ENCODE measurements around the gene KCNAB1.

KCNAB1 gene

GRCh38 chr3:156472150-156472549, 351.8 kb downstream of the KCNAB1 start:
- Mint-ChIP-seq H3K27ac (no peak overlapping the region), H3K27me3 (peaks cover 8% of the 10 kb centered on the region), H3K4me3 (no peak overlapping the region), H3K36me3 (no peaks in the 10 kb centered on the region), H3K9me3 (ENCODE audit: low read depth) (no peaks in the 10 kb centered on the region), H3K4me1 (ENCODE audit: low read depth) (no peaks in the 10 kb centered on the region)

- Mint-ChIP-seq H3K36me3 (peaks cover under 1% of the 10 kb centered on the region), H3K4me3 (no peak overlapping the region), H3K9me3 (ENCODE audit: low read depth) (no peaks in the 10 kb centered on the region), H3K27me3 (peaks cover 8% of the 10 kb centered on the region), H3K27ac (no peak overlapping the region), H3K4me1 (ENCODE audit: low read depth) (no peaks in the 10 kb centered on the region)
Measured at GRCh38 chr3:156472684-156473083, 352.3 kb downstream of the KCNAB1 start.

DNA sequence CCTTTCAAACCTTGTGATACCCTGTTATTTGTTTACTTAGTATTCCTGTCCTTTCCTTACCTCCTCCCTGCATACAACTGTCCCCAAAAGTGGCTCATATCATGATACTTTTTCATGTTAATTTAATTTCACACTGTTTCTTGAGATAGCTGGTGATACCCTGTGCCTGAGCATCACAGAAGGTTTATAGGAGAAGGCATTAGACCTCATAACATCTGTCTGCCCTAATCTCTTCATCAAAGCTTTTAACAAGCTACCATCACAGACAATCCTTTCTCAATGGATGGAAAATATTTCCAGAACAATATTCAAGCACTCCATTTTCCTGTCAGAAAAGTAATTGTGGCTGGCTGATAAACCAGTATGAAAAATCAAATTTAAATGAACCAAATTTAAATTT, 353.0 kb downstream of the KCNAB1 start:
- H3K27me3 Mint-ChIP-seq: peaks cover 6% of the 10 kb centered on the region
- no peaks in the 10 kb centered on the region for H3K4me1 Mint-ChIP-seq (ENCODE audit: low read depth)
- H3K9me3 Mint-ChIP-seq (ENCODE audit: low read depth): no peaks in the 10 kb centered on the region
- H3K36me3 Mint-ChIP-seq: peaks cover 2% of the 10 kb centered on the region
- no peak overlapping the region for H3K4me3 Mint-ChIP-seq
- H3K27ac Mint-ChIP-seq: no peak overlapping the region

- Mint-ChIP-seq H3K36me3 (peaks cover 2% of the 10 kb centered on the region), H3K4me1 (ENCODE audit: low read depth) (no peaks in the 10 kb centered on the region), H3K27me3 (peaks cover 9% of the 10 kb centered on the region), H3K9me3 (ENCODE audit: low read depth) (no peaks in the 10 kb centered on the region), H3K4me3 (no peak overlapping the region), H3K27ac (no peak overlapping the region)
Measured at GRCh38 chr3:156474560-156475389, 354.4 kb downstream of the KCNAB1 start.

DNA sequence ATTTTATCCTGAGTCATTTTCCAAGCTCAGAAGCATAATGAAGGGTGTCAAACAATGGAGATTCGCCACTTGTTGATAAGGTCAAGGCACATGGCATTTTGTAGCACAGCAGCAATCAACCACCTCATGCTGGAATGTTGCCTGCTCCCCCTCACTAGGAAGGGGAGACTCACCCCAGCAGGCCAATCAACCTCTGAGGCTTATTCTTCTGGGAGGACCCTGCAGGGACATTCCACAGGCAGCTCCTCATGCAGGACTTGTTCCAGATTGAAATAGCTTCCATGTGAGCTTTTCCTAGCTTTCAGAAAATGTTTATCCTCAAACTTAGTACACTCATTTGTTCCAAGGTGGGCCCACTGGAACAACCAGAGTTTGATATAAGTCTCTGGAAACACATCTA, 356.9 kb downstream of the KCNAB1 start:
- Mint-ChIP-seq H3K36me3 (peaks cover 4% of the 10 kb centered on the region), H3K27ac (no peak overlapping the region), H3K9me3 (ENCODE audit: low read depth) (no peaks in the 10 kb centered on the region), H3K4me3 (no peak overlapping the region), H3K27me3 (peaks cover 3% of the 10 kb centered on the region), H3K4me1 (ENCODE audit: low read depth) (peaks cover 10% of the 10 kb centered on the region)

DNA sequence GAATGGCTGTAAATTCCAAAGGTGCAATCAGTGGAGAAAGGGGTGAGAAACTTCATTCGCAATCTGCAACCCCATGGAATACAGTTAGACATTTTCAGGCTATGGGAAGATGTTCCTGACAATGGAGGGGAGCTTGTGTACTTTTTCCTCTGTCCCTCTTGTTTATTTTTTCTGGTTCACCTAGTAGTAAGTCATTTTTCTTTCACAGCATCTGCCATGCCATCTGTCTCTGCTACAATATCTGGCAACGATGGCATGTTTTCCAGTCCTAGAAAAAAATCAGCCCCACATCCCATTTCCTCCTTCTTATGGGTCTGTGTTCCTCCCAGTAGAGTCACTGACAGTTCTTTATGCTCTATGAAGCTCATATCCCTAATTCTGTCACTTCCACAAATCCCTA, 358.5 kb downstream of the KCNAB1 start:
- Mint-ChIP-seq H3K4me1 (ENCODE audit: low read depth) (peaks cover 25% of the 10 kb centered on the region), H3K4me3 (no peak overlapping the region), H3K36me3 (peaks cover 4% of the 10 kb centered on the region), H3K9me3 (ENCODE audit: low read depth) (no peaks in the 10 kb centered on the region), H3K27ac (no peak overlapping the region), H3K27me3 (peaks cover 3% of the 10 kb centered on the region)

GRCh38 chr3:156479604-156480003, 359.2 kb downstream of the KCNAB1 start:
- H3K36me3 Mint-ChIP-seq: peaks cover 4% of the 10 kb centered on the region
- H3K4me3 Mint-ChIP-seq: no peak overlapping the region
- H3K27ac Mint-ChIP-seq: no peak overlapping the region
- no peaks in the 10 kb centered on the region for H3K9me3 Mint-ChIP-seq (ENCODE audit: low read depth)
- H3K4me1 Mint-ChIP-seq (ENCODE audit: low read depth): peaks cover 32% of the 10 kb centered on the region
- peaks cover 3% of the 10 kb centered on the region for H3K27me3 Mint-ChIP-seq

DNA sequence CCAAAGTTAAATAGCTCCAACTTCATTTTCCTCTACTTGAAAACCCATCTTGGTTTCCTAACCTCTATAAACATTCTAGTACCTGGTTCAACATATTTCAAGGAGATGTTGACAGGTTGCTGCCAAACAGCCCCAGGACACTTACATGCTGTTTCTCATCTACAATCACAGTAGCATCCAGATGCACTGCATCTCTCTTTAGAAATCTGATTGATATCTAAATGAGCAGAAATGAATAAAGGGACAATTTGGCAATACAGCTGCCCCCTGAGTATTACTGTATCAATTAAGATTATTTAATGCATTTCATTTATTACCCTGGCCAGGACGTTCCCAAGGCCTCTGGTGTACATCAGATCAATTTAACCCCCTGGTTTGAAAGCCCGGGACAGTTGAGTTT, 360.6 kb downstream of the KCNAB1 start:
- Mint-ChIP-seq H3K27me3 (peaks cover 3% of the 10 kb centered on the region), H3K36me3 (peaks cover 4% of the 10 kb centered on the region), H3K4me3 (no peak overlapping the region), H3K9me3 (ENCODE audit: low read depth) (no peaks in the 10 kb centered on the region), H3K4me1 (ENCODE audit: low read depth) (peaks cover 43% of the 10 kb centered on the region), H3K27ac (no peak overlapping the region)

DNA sequence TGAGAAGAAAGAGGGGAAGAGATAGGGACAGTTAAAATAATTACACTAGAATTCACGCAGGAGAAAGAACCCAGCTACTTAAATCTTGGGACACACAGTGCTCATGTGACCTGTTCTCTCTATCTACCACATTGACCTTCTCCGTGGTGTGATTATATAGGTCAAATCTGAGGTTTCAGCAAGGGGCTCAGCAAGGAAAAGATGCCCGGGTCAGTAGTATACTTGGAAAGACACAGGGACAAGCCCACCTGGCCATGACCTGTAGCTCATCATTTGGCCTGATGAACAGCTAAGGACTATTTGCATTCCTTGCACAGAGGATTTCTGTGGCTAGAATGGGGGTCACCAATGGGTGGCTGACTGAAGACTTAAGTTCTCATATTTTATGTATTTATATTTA, 362.6 kb downstream of the KCNAB1 start:
- Mint-ChIP-seq H3K27ac (peak overlapping the region; percentile 94), H3K4me3 (no peak overlapping the region)

GRCh38 chr3:156483426-156483825, 363.0 kb downstream of the KCNAB1 start:
- Mint-ChIP-seq H3K27ac (peak overlapping the region; percentile 94), H3K4me1 (ENCODE audit: low read depth) (peaks cover 44% of the 10 kb centered on the region), H3K27me3 (peaks cover 3% of the 10 kb centered on the region), H3K9me3 (ENCODE audit: low read depth) (no peaks in the 10 kb centered on the region), H3K4me3 (peak overlapping the region; percentile 84), H3K36me3 (peaks cover 2% of the 10 kb centered on the region)

More for the DNA sequence above, 362.6 kb downstream of the KCNAB1 start:
- Mint-ChIP-seq H3K4me1 (ENCODE audit: low read depth) (peaks cover 44% of the 10 kb centered on the region), H3K9me3 (ENCODE audit: low read depth) (no peaks in the 10 kb centered on the region), H3K36me3 (peaks cover 2% of the 10 kb centered on the region), H3K27me3 (peaks cover 3% of the 10 kb centered on the region)

DNA sequence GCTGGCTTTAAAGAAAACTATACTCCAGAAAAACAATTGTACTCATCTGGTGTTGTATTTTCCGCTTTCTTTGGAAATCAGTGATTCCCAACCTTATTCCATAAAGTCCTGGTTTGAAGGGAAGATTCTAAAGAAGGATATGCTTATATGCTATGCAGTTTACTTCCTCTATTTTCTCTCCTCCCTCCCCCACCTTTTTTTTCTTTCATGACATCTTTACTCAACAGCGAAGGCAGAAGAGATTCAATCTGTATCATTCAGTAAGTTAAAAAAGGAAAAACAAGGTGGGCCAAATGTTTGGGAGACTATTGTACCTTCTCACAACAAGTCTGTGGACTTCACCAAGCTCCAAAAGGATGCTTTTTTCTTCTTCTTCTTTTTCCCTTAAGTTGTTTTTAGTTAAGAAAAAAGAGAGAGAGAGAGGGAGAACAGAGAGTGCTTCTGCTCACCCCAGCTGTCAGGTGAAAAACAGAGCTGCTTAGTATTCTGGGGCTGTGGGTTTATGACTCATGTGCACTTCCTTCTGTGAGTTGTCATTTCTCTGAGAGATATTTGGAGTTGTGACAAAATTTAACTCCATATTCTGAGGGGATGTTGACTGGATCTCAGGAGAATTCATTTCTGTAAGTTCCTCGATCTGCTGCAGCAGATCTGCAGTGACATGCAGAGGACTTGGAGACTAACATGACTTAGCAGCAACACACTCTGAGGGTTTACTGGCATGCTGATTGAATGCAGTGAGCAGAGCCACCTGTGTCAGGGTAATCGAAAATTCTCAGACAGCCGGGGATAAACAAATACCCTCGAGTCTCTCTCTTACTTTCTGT, 363.8 kb downstream of the KCNAB1 start:
- Mint-ChIP-seq H3K27me3 (no peaks in the 10 kb centered on the region), H3K36me3 (peaks cover 2% of the 10 kb centered on the region), H3K4me1 (ENCODE audit: low read depth) (peaks cover 44% of the 10 kb centered on the region), H3K27ac (peak overlapping the region; percentile 94), H3K4me3 (peak overlapping the region; percentile 84), H3K9me3 (ENCODE audit: low read depth) (no peaks in the 10 kb centered on the region)

GRCh38 chr3:156488767-156489166, 368.4 kb downstream of the KCNAB1 start:
- Mint-ChIP-seq H3K4me1 (ENCODE audit: low read depth) (peaks cover 20% of the 10 kb centered on the region), H3K4me3 (no peak overlapping the region), H3K36me3 (no peaks in the 10 kb centered on the region), H3K9me3 (ENCODE audit: low read depth) (no peaks in the 10 kb centered on the region), H3K27ac (no peak overlapping the region), H3K27me3 (no peaks in the 10 kb centered on the region)

- H3K4me3 Mint-ChIP-seq: no peak overlapping the region
- no peaks in the 10 kb centered on the region for H3K36me3 Mint-ChIP-seq
- H3K27me3 Mint-ChIP-seq: peaks cover 2% of the 10 kb centered on the region
- no peak overlapping the region for H3K27ac Mint-ChIP-seq
- H3K9me3 Mint-ChIP-seq (ENCODE audit: low read depth): no peaks in the 10 kb centered on the region
- peaks cover 13% of the 10 kb centered on the region for H3K4me1 Mint-ChIP-seq (ENCODE audit: low read depth)
Measured at GRCh38 chr3:156489462-156489911, 369.1 kb downstream of the KCNAB1 start.

- Mint-ChIP-seq H3K36me3 (no peaks in the 10 kb centered on the region), H3K27me3 (peaks cover 2% of the 10 kb centered on the region), H3K27ac (no peak overlapping the region), H3K9me3 (ENCODE audit: low read depth) (no peaks in the 10 kb centered on the region), H3K4me1 (ENCODE audit: low read depth) (peaks cover 1% of the 10 kb centered on the region), H3K4me3 (no peak overlapping the region)
Measured at GRCh38 chr3:156491192-156491591, 370.8 kb downstream of the KCNAB1 start.

DNA sequence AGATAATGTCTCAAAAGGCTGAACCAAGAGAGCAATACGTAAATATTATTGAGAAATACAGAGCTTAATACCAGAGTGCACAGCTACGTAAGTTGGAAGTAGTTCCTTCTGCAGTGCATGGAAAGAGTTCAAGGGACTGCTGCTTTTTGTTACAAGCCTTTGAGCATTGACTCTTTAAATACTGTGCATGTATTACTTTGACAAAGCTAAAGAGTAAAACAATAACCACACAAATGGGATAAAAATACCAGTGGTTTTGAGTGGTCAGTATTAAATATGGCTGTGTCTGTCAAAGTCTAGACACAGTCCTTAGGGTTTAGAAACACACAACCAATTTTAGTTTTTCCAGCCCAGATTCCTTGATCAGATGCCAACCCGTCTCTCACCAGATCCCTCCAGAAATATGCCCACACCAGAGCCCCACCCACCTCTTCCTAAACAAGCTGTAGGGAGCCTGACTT, 372.5 kb downstream of the KCNAB1 start:
- Mint-ChIP-seq H3K4me1 (ENCODE audit: low read depth) (no peaks in the 10 kb centered on the region), H3K27me3 (peaks cover 2% of the 10 kb centered on the region), H3K4me3 (no peak overlapping the region), H3K36me3 (peaks cover under 1% of the 10 kb centered on the region), H3K9me3 (ENCODE audit: low read depth) (peaks cover 1% of the 10 kb centered on the region), H3K27ac (no peak overlapping the region)
